ENCODE data around the gene LIPF. TPM values are rescaled to one million over a fixed set of nuclear protein-coding genes. Genes with fewer than 3 reads are reported as not detected.

LIPF gene
- polyA plus RNA-seq, 1 donor from 2014 or later, result not detected

DNA sequence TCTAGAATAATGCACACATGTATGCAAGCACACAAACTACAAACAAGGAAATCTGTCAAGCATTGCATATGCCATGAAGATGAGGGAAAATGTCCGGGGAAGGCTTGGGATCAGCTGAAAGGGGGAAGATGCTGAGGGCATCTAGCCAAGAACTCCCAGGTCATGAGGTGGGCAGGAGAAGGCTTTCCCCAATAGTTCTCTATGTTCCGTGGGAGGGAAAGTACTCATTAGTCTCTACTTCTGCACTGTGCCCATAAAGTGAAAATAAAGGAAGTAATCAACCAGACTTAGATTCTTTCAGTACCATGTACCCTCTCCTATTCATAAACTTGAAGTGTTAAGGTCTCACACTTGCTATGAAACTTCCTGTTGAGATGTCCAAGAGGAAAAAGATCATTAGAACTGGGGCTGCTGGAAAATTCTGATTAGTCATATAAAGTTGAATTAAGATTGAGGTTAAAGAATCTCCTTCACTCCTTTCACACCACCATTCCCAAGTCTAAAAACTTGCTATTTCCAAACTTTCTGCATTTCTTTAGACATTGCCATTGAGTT lies 17.1 kb upstream of the LIPF start:
- Histone ChIP-seq H3K79me2 (replicated peaks; ENCODE audit: insufficient read depth, low read length) (no peaks in the 10 kb centered on the region), H2AFZ (ENCODE audit: low read depth, low read length) (no peak overlapping the region), H3K4me3 (ENCODE audit: low read length) (no peak overlapping the region), H4K20me1 (ENCODE audit: insufficient read depth) (no peaks in the 10 kb centered on the region), H3K4me2 (ENCODE audit: low read length) (no peak overlapping the region), H3K27me3 (ENCODE audit: insufficient read depth, low read depth, low read length) (no peaks in the 10 kb centered on the region), H3K9me2 (ENCODE audit: insufficient read depth, low read length) (no peaks in the 10 kb centered on the region), H3K27ac (ENCODE audit: low read length) (no peak overlapping the region), H3F3A (ENCODE audit: insufficient read depth, low read length, poor library complexity, severe bottlenecking) (no peaks in the 10 kb centered on the region), H3K36me3 (ENCODE audit: insufficient read depth, low read length) (no peaks in the 10 kb centered on the region), H3K9ac (ENCODE audit: low read length) (no peak overlapping the region), H3K9me3 (ENCODE audit: low read length) (no peaks in the 10 kb centered on the region)
- TF ChIP-seq MXI1 (conservative IDR thresholded peaks at IDR 0.05; ENCODE audit: poor library complexity, severe bottlenecking), result no peak
- TF ChIP-seq, protein P1, sequence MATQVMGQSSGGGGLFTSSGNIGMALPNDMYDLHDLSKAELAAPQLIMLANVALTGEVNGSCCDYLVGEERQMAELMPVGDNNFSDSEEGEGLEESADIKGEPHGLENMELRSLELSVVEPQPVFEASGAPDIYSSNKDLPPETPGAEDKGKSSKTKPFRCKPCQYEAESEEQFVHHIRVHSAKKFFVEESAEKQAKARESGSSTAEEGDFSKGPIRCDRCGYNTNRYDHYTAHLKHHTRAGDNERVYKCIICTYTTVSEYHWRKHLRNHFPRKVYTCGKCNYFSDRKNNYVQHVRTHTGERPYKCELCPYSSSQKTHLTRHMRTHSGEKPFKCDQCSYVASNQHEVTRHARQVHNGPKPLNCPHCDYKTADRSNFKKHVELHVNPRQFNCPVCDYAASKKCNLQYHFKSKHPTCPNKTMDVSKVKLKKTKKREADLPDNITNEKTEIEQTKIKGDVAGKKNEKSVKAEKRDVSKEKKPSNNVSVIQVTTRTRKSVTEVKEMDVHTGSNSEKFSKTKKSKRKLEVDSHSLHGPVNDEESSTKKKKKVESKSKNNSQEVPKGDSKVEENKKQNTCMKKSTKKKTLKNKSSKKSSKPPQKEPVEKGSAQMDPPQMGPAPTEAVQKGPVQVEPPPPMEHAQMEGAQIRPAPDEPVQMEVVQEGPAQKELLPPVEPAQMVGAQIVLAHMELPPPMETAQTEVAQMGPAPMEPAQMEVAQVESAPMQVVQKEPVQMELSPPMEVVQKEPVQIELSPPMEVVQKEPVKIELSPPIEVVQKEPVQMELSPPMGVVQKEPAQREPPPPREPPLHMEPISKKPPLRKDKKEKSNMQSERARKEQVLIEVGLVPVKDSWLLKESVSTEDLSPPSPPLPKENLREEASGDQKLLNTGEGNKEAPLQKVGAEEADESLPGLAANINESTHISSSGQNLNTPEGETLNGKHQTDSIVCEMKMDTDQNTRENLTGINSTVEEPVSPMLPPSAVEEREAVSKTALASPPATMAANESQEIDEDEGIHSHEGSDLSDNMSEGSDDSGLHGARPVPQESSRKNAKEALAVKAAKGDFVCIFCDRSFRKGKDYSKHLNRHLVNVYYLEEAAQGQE (IDR thresholded peaks at IDR 0.05; ENCODE audit: borderline replicate concordance), result no peak
- no peak for TF ChIP-seq POLR2AphosphoS5 (IDR thresholded peaks at IDR 0.05)
- TF ChIP-seq RAD21 (conservative IDR thresholded peaks at IDR 0.05), result no peak
- TF ChIP-seq, protein P2, sequence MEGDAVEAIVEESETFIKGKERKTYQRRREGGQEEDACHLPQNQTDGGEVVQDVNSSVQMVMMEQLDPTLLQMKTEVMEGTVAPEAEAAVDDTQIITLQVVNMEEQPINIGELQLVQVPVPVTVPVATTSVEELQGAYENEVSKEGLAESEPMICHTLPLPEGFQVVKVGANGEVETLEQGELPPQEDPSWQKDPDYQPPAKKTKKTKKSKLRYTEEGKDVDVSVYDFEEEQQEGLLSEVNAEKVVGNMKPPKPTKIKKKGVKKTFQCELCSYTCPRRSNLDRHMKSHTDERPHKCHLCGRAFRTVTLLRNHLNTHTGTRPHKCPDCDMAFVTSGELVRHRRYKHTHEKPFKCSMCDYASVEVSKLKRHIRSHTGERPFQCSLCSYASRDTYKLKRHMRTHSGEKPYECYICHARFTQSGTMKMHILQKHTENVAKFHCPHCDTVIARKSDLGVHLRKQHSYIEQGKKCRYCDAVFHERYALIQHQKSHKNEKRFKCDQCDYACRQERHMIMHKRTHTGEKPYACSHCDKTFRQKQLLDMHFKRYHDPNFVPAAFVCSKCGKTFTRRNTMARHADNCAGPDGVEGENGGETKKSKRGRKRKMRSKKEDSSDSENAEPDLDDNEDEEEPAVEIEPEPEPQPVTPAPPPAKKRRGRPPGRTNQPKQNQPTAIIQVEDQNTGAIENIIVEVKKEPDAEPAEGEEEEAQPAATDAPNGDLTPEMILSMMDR (IDR thresholded peaks at IDR 0.05; ENCODE audit: poor library complexity, severe bottlenecking), result no peak
- no peak for TF ChIP-seq EZH2 (IDR thresholded peaks at IDR 0.05; ENCODE audit: borderline replicate concordance, insufficient read depth, low read length, poor library complexity, severe bottlenecking)
- TF ChIP-seq SMC3 (conservative IDR thresholded peaks at IDR 0.05; ENCODE audit: poor library complexity), result no peak
- no peak for TF ChIP-seq EP300 (conservative IDR thresholded peaks at IDR 0.05; ENCODE audit: poor library complexity, severe bottlenecking)
- TF ChIP-seq TAF1 (IDR thresholded peaks at IDR 0.05; ENCODE audit: low read depth), result no peak

GRCh38 chr10:88651101-88651551 lies 13.1 kb upstream of the LIPF start:
- Histone ChIP-seq H3K27ac (ENCODE audit: low read length) (no peak overlapping the region), H3K79me2 (replicated peaks; ENCODE audit: insufficient read depth, low read length) (no peaks in the 10 kb centered on the region), H3K27me3 (ENCODE audit: insufficient read depth, low read depth, low read length) (no peaks in the 10 kb centered on the region), H3K9me2 (ENCODE audit: insufficient read depth, low read length) (no peaks in the 10 kb centered on the region), H3K4me2 (ENCODE audit: low read length) (no peak overlapping the region), H4K20me1 (ENCODE audit: insufficient read depth) (no peaks in the 10 kb centered on the region), H3K9ac (ENCODE audit: low read length) (no peak overlapping the region), H3K9me3 (ENCODE audit: low read length) (no peaks in the 10 kb centered on the region), H2AFZ (ENCODE audit: low read depth, low read length) (no peak overlapping the region), H3K4me3 (ENCODE audit: low read length) (no peak overlapping the region), H3F3A (ENCODE audit: insufficient read depth, low read length, poor library complexity, severe bottlenecking) (no peaks in the 10 kb centered on the region), H3K36me3 (ENCODE audit: insufficient read depth, low read length) (no peaks in the 10 kb centered on the region)
- TF ChIP-seq TAF1 (IDR thresholded peaks at IDR 0.05; ENCODE audit: low read depth) (no peak), RAD21 (conservative IDR thresholded peaks at IDR 0.05) (no peak), SMC3 (conservative IDR thresholded peaks at IDR 0.05; ENCODE audit: poor library complexity) (no peak)
- TF ChIP-seq, protein P2 (IDR thresholded peaks at IDR 0.05; ENCODE audit: poor library complexity, severe bottlenecking), result no peak
